Right lobe of liver (tissue), 6 donors: ENCODE data around the gene NKAIN2. TPM values are rescaled to one million over a fixed set of nuclear protein-coding genes. Genes with fewer than 3 reads are reported as not detected.
"Not testable (repeated sequence)": the region's sequence is repeated elsewhere in the genome, so short reads cannot be mapped to it uniquely, and the experiment has no call there.

Experiments
- ATAC-seq, 4 donors: fragments of 200-7000 bp; cut with Tn5 transposase; one replicate each; pipeline ENCODE4 v1.9.1; 2020; ENCODE audit warnings: mild to moderate bottlenecking in 4 of 4, moderate library complexity in 4 of 4
- DNase-seq, 3 donors: peaks; one replicate each; pipeline ENCODE4 v3.0.0-alpha.2; 2020
- H3K27ac ChIP-seq, 3 donors: fragments of 200-600 bp; one replicate each; pipeline ENCODE4 v1.8.0; 2022
- H3K27me3 ChIP-seq, 2 donors: fragments of 200-600 bp; one replicate each; pipeline ENCODE4 v1.8.0; 2022
- H3K36me3 ChIP-seq, 4 donors: fragments of 200-600 bp; sonication (generic) in 1 of 4; one replicate each; pipeline versions ENCODE4 v1.5.1 to v1.8.0; 2017 to 2022; ENCODE audit warnings: control low read depth in 1 of 4
- H3K4me1 ChIP-seq, 4 donors: fragments of 200-600 bp; sonication (generic) in 1 of 4; one replicate each; pipeline versions ENCODE4 v1.5.1 to v1.8.0; 2017 to 2022; ENCODE audit warnings: control low read depth in 1 of 4
- H3K4me3 ChIP-seq, 3 donors: fragments of 200-600 bp; one replicate each; pipeline ENCODE4 v1.8.0; 2022
- H3K9me3 ChIP-seq, 4 donors: fragments of 200-600 bp; sonication (generic) in 1 of 4; one replicate each; pipeline versions ENCODE4 v1.5.1 to v1.8.0; 2017 to 2022; ENCODE audit warnings: control low read depth in 1 of 4
- CTCF ChIP-seq, 4 donors: fragments of 200-600 bp in 3 of 4; fragments of 450-650 bp in 1 of 4; IDR thresholded peaks; one replicate each; pipeline versions ENCODE4 v1.5.1 to v1.8.0; 2016 to 2022; ENCODE audit warnings: antibody characterized with exemption in 4 of 4, mild to moderate bottlenecking in 2 of 4
- POLR2A ChIP-seq: fragments of 450-650 bp; IDR thresholded peaks from one replicate; pipeline ENCODE4 v1.6.1; 2017; ENCODE audit warnings: antibody characterized with exemption, mild to moderate bottlenecking
- WGBS: methylation state at CpG from one replicate; pipeline ENCODE4 v1.1.6; 2018; ENCODE audit warnings: low coverage, low lambda C conversion rate; ENCODE audit not compliant: insufficient coverage; ENCODE audit errors: missing lambda C conversion rate; 5-methylcytosine and 5-hydroxymethylcytosine counted together
- intact Hi-C, 2 donors: fragments of 100-400 bp; cut with DNase I; formaldehyde crosslinking; loops; one replicate each; pipeline versions ENCODE4 v1.11.2 to v1.14.1; 2022
- total RNA-seq, 6 experiments: library from RNA; depleted of rRNA in 2 of 6; stranded (reverse); fragments of >200 nt in 2 of 6; fragmentation: NEBNext Ultra II Directional in 3 of 6; extraction: Animal tissue kit (Norgen Biotek cat#: 25700) in 3 of 6; gene quantifications; one replicate each; pipeline versions ENCODE4 v1.1.0 to v1.2.4, GENCODE V29; 2016 to 2023
- donor health status: DM: no; HTN: yes; CAD: no.
- donor health status: DM: no; HTN: no; CAD: no.
- donor health status: DM: no; HTN: no; CAD: no.
- donor health status: DM: no; HTN: yes; CAD: no.
- donor health status: DM: no; HTN: yes; CAD: no.

The NKAIN2 gene
- total RNA-seq, 6 experiments from 2014 or later, result 0.16 to 0.28 TPM; not detected in 4

- no peak for TF ChIP-seq CTCF (IDR thresholded peaks at IDR 0.05)
- TF ChIP-seq POLR2A, result no peak
- WGBS, result 59% methylated on average over 5 of the region's 5 CpGs
- intact Hi-C loops, result no loop called here
- no peak for DNase-seq
- no peak for ATAC-seq
- Histone ChIP-seq H3K4me3 (no peak overlapping the region), H3K36me3 (no peaks in the 10 kb centered on the region), H3K4me1 (no peaks in the 10 kb centered on the region), H3K27me3 (no peaks in the 10 kb centered on the region), H3K27ac (no peak overlapping the region), H3K9me3 (no peaks in the 10 kb centered on the region)
These were observed 536.1 kb downstream of the NKAIN2 start for GRCh38 chr6:124339610-124340334.

- 40% methylated on average over 1 of the region's 6 CpGs for WGBS
- H3K27ac ChIP-seq, H3K4me1 ChIP-seq, H3K36me3 ChIP-seq, ATAC-seq, DNase-seq, H3K27me3 ChIP-seq, H3K9me3 ChIP-seq, H3K4me3 ChIP-seq, intact Hi-C loops: not testable (repeated sequence)
These were observed 544.7 kb downstream of the NKAIN2 start for GRCh38 chr6:124348339-124348738.

DNA sequence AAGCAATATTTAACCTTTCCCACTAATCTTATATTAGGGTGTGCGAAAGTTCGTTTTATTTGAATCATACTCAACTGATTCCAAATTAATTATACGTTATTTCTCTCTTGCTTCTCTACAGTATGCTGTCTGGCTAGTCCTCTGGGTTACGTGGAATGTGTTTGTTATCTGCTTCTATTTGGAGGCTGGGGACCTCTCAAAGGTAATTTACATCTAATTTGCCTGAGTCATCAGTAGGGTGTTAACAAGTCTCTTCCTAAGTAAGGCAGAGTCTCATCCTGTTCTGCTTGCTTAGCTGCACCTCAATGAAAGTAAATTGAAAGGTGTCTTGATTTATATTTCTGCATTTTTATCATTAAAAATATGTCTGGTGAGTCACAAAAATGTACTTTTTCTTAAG lies 551.5 kb downstream of the NKAIN2 start:
- DNase-seq (no peak), ATAC-seq (no peak)
- Histone ChIP-seq H3K4me1 (no peaks in the 10 kb centered on the region), H3K36me3 (no peaks in the 10 kb centered on the region), H3K4me3 (no peak overlapping the region), H3K9me3 (no peaks in the 10 kb centered on the region), H3K27me3 (no peaks in the 10 kb centered on the region), H3K27ac (no peak overlapping the region)
- intact Hi-C loops, result no loop called here
- WGBS, result 73% methylated on average over 4 of the region's 4 CpGs
- TF ChIP-seq CTCF (IDR thresholded peaks at IDR 0.05), result no peak
- TF ChIP-seq POLR2A, result no peak

DNA sequence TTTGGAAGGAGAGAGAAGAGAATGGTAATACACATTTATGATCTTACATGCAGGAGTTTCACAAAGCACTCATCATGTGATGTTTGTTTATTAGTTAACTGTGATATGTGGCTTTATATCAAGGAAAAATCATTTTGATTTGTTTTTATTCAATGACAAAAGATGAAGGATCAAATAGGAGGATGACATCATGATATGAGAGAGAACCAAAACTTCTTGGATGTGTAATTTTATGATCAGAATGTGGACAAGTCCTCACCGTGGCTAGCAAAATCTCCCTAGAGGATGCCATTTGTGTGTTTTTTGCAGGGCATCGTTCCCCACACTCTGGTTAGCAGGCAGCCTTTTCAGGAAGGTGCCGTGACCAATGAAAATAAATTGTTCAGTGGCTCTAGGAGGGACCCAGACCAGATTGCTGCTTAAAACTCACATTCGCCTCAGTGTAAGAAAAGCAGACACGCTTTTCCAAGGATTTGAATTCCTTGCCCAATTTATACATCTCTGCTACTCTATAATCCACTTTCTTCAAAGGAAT lies 552.7 kb downstream of the NKAIN2 start:
- H3K4me3 ChIP-seq, result no peak overlapping the region
- no peak for ATAC-seq
- DNase-seq, result no peak
- no peaks in the 10 kb centered on the region for H3K27me3 ChIP-seq
- no peaks in the 10 kb centered on the region for H3K9me3 ChIP-seq
- no peak overlapping the region for H3K27ac ChIP-seq
- intact Hi-C loops, result no loop called here
- TF ChIP-seq CTCF (IDR thresholded peaks at IDR 0.05) (no peak), POLR2A (no peak)
- H3K36me3 ChIP-seq, result no peaks in the 10 kb centered on the region
- no peaks in the 10 kb centered on the region for H3K4me1 ChIP-seq
- 52% methylated on average over 5 of the region's 5 CpGs for WGBS

DNA sequence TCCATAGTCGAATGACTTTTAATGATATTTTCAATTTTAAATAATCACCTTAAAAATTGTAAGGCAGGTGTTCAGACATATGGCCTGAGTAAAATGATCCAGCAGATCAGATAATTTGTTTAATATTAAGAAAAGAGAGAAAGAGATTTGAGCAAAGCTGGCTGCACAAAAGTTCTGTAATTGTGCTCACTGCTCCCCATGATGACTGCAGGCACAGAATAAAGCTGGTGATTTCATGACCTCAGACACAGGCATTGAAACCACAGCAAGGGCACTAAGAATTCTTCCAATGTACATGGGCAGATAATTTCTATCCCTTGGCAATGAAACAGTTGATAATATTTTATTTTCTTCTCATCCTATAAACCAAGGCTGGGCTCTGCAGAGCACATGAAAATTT lies 553.1 kb downstream of the NKAIN2 start:
- Histone ChIP-seq H3K27me3 (no peaks in the 10 kb centered on the region), H3K4me1 (no peaks in the 10 kb centered on the region), H3K27ac (no peak overlapping the region), H3K4me3 (no peak overlapping the region), H3K36me3 (no peaks in the 10 kb centered on the region), H3K9me3 (no peaks in the 10 kb centered on the region)
- intact Hi-C loops, result no loop called here
- DNase-seq (no peak), ATAC-seq (no peak)
- WGBS, result 32% methylated on average over 1 of the region's 1 CpG
- TF ChIP-seq POLR2A (no peak), CTCF (IDR thresholded peaks at IDR 0.05) (no peak)
